Activated CD4-positive, alpha-beta T cell treated with anti-CD3 and anti-CD28 coated beads, Interleukin-2, amount 10 ng/mL, durations not matched to agents 24 days and 14 days (primary cell): ENCODE measurements around the gene SEMA6B. TPM values are rescaled to one million over a fixed set of nuclear protein-coding genes. Genes with fewer than 3 reads are reported as not detected.
A peak's percentile ranks its signal among the peaks of the same experiment; 100 is the strongest.

Experiments used
- DNase-seq: peaks from one replicate; pipeline ENCODE4 v3.0.0; 2022
- H3K27ac Mint-ChIP-seq: one replicate; pipeline ENCODE4 v1.8.0; 2022; ENCODE audit warnings: mild to moderate bottlenecking, mixed read lengths
- H3K27me3 Mint-ChIP-seq: one replicate; pipeline ENCODE4 v1.8.0; 2022; ENCODE audit warnings: mixed read lengths
- H3K36me3 Mint-ChIP-seq: one replicate; pipeline ENCODE4 v1.8.0; 2022; ENCODE audit warnings: low read depth, mild to moderate bottlenecking, mixed read lengths
- H3K4me1 Mint-ChIP-seq: one replicate; pipeline ENCODE4 v1.8.0; 2021; ENCODE audit warnings: mixed read lengths
- H3K4me3 Mint-ChIP-seq: one replicate; pipeline ENCODE4 v1.8.0; 2022; ENCODE audit warnings: mild to moderate bottlenecking, moderate library complexity, mixed read lengths
- H3K9me3 Mint-ChIP-seq: one replicate; pipeline ENCODE4 v1.8.0; 2021; ENCODE audit warnings: mixed read lengths
- intact Hi-C: fragments of 100-400 bp; cut with micrococcal nuclease; formaldehyde crosslinking; loops from one replicate; pipeline ENCODE4 v1.15.1; 2023
- total RNA-seq: library from RNA; stranded (reverse); gene quantifications from 2 replicates; pipeline ENCODE4 v1.2.3, GENCODE V29; 2022

Gene SEMA6B
- total RNA-seq, 1 donor from 2014 or later, result not detected

GRCh38 chr19:4582980-4583842, 23.7 kb upstream of the SEMA6B start:
- no peak for DNase-seq
- intact Hi-C loops, result no loop called here
- H3K27me3 Mint-ChIP-seq, result peaks cover 47% of the 10 kb centered on the region
- no peak overlapping the region for H3K27ac Mint-ChIP-seq
- H3K4me1 Mint-ChIP-seq, result peaks cover 5% of the 10 kb centered on the region
- no peaks in the 10 kb centered on the region for H3K36me3 Mint-ChIP-seq
- no peak overlapping the region for H3K4me3 Mint-ChIP-seq
- no peaks in the 10 kb centered on the region for H3K9me3 Mint-ChIP-seq

- peak overlapping the region; percentile 27 for H3K4me3 Mint-ChIP-seq
- intact Hi-C loops, result no loop called here
These were observed 22.4 kb upstream of the SEMA6B start for GRCh38 chr19:4581666-4582553.

GRCh38 chr19:4580961-4581665, 21.6 kb upstream of the SEMA6B start:
- no peak for DNase-seq

More at GRCh38 chr19:4581666-4582553, 22.4 kb upstream of the SEMA6B start:
- Mint-ChIP-seq H3K4me1 (peaks cover 5% of the 10 kb centered on the region), H3K36me3 (no peaks in the 10 kb centered on the region), H3K27ac (no peak overlapping the region), H3K27me3 (peaks cover 49% of the 10 kb centered on the region), H3K9me3 (no peaks in the 10 kb centered on the region)
- peak; percentile 64 for DNase-seq

GRCh38 chr19:4580021-4580901, 20.8 kb upstream of the SEMA6B start:
- H3K27me3 Mint-ChIP-seq, result peaks cover 50% of the 10 kb centered on the region

More at GRCh38 chr19:4580961-4581665, 21.6 kb upstream of the SEMA6B start:
- no peaks in the 10 kb centered on the region for H3K9me3 Mint-ChIP-seq
- no peaks in the 10 kb centered on the region for H3K36me3 Mint-ChIP-seq
- no peak overlapping the region for H3K27ac Mint-ChIP-seq
- no peak overlapping the region for H3K4me3 Mint-ChIP-seq
- intact Hi-C loops, result no loop called here
- H3K4me1 Mint-ChIP-seq, result peaks cover 5% of the 10 kb centered on the region
- H3K27me3 Mint-ChIP-seq, result peaks cover 51% of the 10 kb centered on the region

GRCh38 chr19:4579389-4579788, 19.9 kb upstream of the SEMA6B start:
- DNase-seq, result no peak
- H3K27me3 Mint-ChIP-seq, result peaks cover 53% of the 10 kb centered on the region
- intact Hi-C loops, result no loop called here
- no peaks in the 10 kb centered on the region for H3K9me3 Mint-ChIP-seq
- no peaks in the 10 kb centered on the region for H3K36me3 Mint-ChIP-seq
- no peak overlapping the region for H3K27ac Mint-ChIP-seq
- H3K4me1 Mint-ChIP-seq, result peaks cover 5% of the 10 kb centered on the region
- no peak overlapping the region for H3K4me3 Mint-ChIP-seq

More at GRCh38 chr19:4580021-4580901, 20.8 kb upstream of the SEMA6B start:
- Mint-ChIP-seq H3K27ac (no peak overlapping the region), H3K36me3 (no peaks in the 10 kb centered on the region), H3K4me3 (no peak overlapping the region), H3K9me3 (no peaks in the 10 kb centered on the region), H3K4me1 (peaks cover 5% of the 10 kb centered on the region)
- intact Hi-C loops, result no loop called here
- no peak for DNase-seq

- Mint-ChIP-seq H3K27ac (peak overlapping the region; percentile 2), H3K27me3 (peaks cover 56% of the 10 kb centered on the region), H3K36me3 (no peaks in the 10 kb centered on the region), H3K4me1 (peaks cover 5% of the 10 kb centered on the region), H3K9me3 (no peaks in the 10 kb centered on the region), H3K4me3 (no peak overlapping the region)
- intact Hi-C loops, result no loop called here
- no peak for DNase-seq
These were observed 19.2 kb upstream of the SEMA6B start for GRCh38 chr19:4578552-4579248.

GRCh38 chr19:4577020-4577782, 17.7 kb upstream of the SEMA6B start:
- no peak overlapping the region for H3K27ac Mint-ChIP-seq
- H3K4me1 Mint-ChIP-seq, result peaks cover 2% of the 10 kb centered on the region
- no peaks in the 10 kb centered on the region for H3K9me3 Mint-ChIP-seq
- H3K36me3 Mint-ChIP-seq, result no peaks in the 10 kb centered on the region
- DNase-seq, result no peak
- intact Hi-C loops, result no loop called here
- H3K4me3 Mint-ChIP-seq, result no peak overlapping the region
- peaks cover 48% of the 10 kb centered on the region for H3K27me3 Mint-ChIP-seq

GRCh38 chr19:4576016-4576933, 16.8 kb upstream of the SEMA6B start:
- peaks cover 43% of the 10 kb centered on the region for H3K27me3 Mint-ChIP-seq
- H3K27ac Mint-ChIP-seq, result no peak overlapping the region
- H3K4me3 Mint-ChIP-seq, result no peak overlapping the region
- no peaks in the 10 kb centered on the region for H3K9me3 Mint-ChIP-seq
- no peaks in the 10 kb centered on the region for H3K4me1 Mint-ChIP-seq
- intact Hi-C loops, result loop anchor here (1.0 kb wide), 1 partner anchor 60 kb away; no protein-coding TSS in a partner anchor
- DNase-seq, result peak; percentile 90
- H3K36me3 Mint-ChIP-seq, result no peaks in the 10 kb centered on the region

GRCh38 chr19:4575267-4576015, 16.0 kb upstream of the SEMA6B start:
- intact Hi-C loops, result loop anchor here (1.0 kb wide), 1 partner anchor 61 kb away; no protein-coding TSS in a partner anchor
- Mint-ChIP-seq H3K4me1 (no peaks in the 10 kb centered on the region), H3K36me3 (no peaks in the 10 kb centered on the region), H3K27me3 (peaks cover 40% of the 10 kb centered on the region), H3K27ac (no peak overlapping the region), H3K9me3 (no peaks in the 10 kb centered on the region), H3K4me3 (no peak overlapping the region)
- DNase-seq, result no peak

GRCh38 chr19:4573682-4574081, 14.2 kb upstream of the SEMA6B start:
- intact Hi-C loops, result no loop called here
- no peaks in the 10 kb centered on the region for H3K36me3 Mint-ChIP-seq
- H3K4me3 Mint-ChIP-seq, result no peak overlapping the region
- H3K9me3 Mint-ChIP-seq, result no peaks in the 10 kb centered on the region
- DNase-seq, result no peak
- H3K4me1 Mint-ChIP-seq, result no peaks in the 10 kb centered on the region
- no peak overlapping the region for H3K27ac Mint-ChIP-seq
- H3K27me3 Mint-ChIP-seq, result peaks cover 25% of the 10 kb centered on the region
